Small intestine (tissue), 16 donors: Measurements from ENCODE around the gene SCN8A. TPM values are rescaled to one million over a fixed set of nuclear protein-coding genes. Genes with fewer than 3 reads are reported as not detected.
A peak's percentile ranks its signal among the peaks of the same experiment; 100 is the strongest.
"Not testable (repeated sequence)": the region's sequence is repeated elsewhere in the genome, so short reads cannot be mapped to it uniquely, and the experiment has no call there.

Experiments used
- DNase-seq, 2 donors: peaks; one replicate each; pipeline versions ENCODE4 v3.0.0 to v3.0.0-alpha.2; 2013
- FAIRE-seq: peaks from 2 replicates; lab custom pipeline; 2012; peaks lifted over from hg19 to GRCh38; lab: Jason Lieb, UNC
- H3K27ac ChIP-seq, 3 donors: one replicate each; pipeline ENCODE4 v1.5.1; 2013; ENCODE audit warnings: low read length in 2 of 3, mild to moderate bottlenecking in 2 of 3, control low read depth in 1 of 3, inconsistent platforms in 1 of 3, low read depth in 1 of 3, moderate library complexity in 1 of 3
- H3K27me3 ChIP-seq, 3 donors: one replicate each; pipeline ENCODE4 v1.6.1; 2013; ENCODE audit warnings: low read length in 3 of 3, inconsistent platforms in 1 of 3; ENCODE audit not compliant: control insufficient read depth in 3 of 3, insufficient read depth in 3 of 3
- H3K36me3 ChIP-seq, 3 donors: one replicate each; pipeline ENCODE4 v1.6.1; 2013; ENCODE audit warnings: low read length in 3 of 3, inconsistent platforms in 1 of 3, low read depth in 1 of 3, mild to moderate bottlenecking in 1 of 3, moderate library complexity in 1 of 3; ENCODE audit not compliant: control insufficient read depth in 3 of 3, insufficient read depth in 2 of 3
- H3K4me1 ChIP-seq, 3 donors: one replicate each; pipeline ENCODE4 v1.6.1; 2013; ENCODE audit warnings: low read length in 2 of 3, inconsistent platforms in 1 of 3, low read depth in 1 of 3, mild to moderate bottlenecking in 1 of 3, moderate library complexity in 1 of 3; ENCODE audit not compliant: control insufficient read depth in 3 of 3, insufficient read depth in 2 of 3
- H3K4me3 ChIP-seq, 3 donors: one replicate each; pipeline ENCODE4 v1.5.1; 2013; ENCODE audit warnings: low read length in 3 of 3, control low read depth in 1 of 3, inconsistent platforms in 1 of 3, low read depth in 1 of 3, mild to moderate bottlenecking in 1 of 3, moderate library complexity in 1 of 3
- H3K9me3 ChIP-seq, 2 donors: one replicate each; pipeline ENCODE4 v1.6.1; 2013; ENCODE audit warnings: low read depth in 1 of 2, low read length in 1 of 2; ENCODE audit not compliant: control insufficient read depth in 2 of 2, insufficient read depth in 1 of 2
- WGBS, 3 donors: extraction: QIAGEN DNeasy Blood & Tissue Kit; methylation state at CpG; one replicate each; pipeline ENCODE4 v1.1.7; 2013; 5-methylcytosine and 5-hydroxymethylcytosine counted together
- long read RNA-seq, 10 donors: transcript quantifications; one replicate each; lab custom pipeline, GENCODE V29; 2026
- polyA plus RNA-seq, 4 donors: library from polyadenylated mRNA; stranded (reverse) in 3 of 4; unstranded in 1 of 4; fragments of 200-250 nt in 3 of 4; fragments of 120-200 nt in 1 of 4; gene quantifications; one replicate each; pipeline versions ENCODE4 v1.2.1 to v1.2.3, GENCODE V29; 2013
- donor health status: healthy with polysubstance abuse.
- donor health status: control.
- donor health status: control.
- donor health status: Bipolar disorder and iron deficiency.
- donor health status: healthy.

Gene SCN8A
- 1 to 10 TPM in 1 of 4 donors, under 1 TPM in 1, not detected in 2; 0.19 to 1.2 TPM for polyA plus RNA-seq
- long read RNA-seq, donor 1 = 0 reads
- long read RNA-seq, donor 2 = 0 reads
- long read RNA-seq, donor 3 = 0 reads
- long read RNA-seq, donor 4 = 0 reads
- long read RNA-seq, donor 5 = 0 reads
- long read RNA-seq, donor 6 = 0 reads
- long read RNA-seq, donor 7 = 0 reads
- long read RNA-seq, donor 8 = 0 reads
- long read RNA-seq, donor 9 = 0 reads
- long read RNA-seq, donor 10, partial matches to known transcripts = 0 of 1 reads
- long read RNA-seq, donor 10, other reads (novel, unspliced or antisense) = 0 of 1 reads

GRCh38 chr12:51591016-51591901, at the start of gene SCN8A:
Gene SCN8A, plus strand, starts transcription at chr12:51591233. Its CDS starts 71,585 bp downstream, at chr12:51662818.
- Histone ChIP-seq H3K36me3 (no peaks in the 10 kb centered on the region), H3K4me1 (peaks cover 0 to 4% (median 0%) of the 10 kb centered on the region in 3 donors), H3K27ac (no peak within 1 kb of the TSS), H3K27me3 (peaks cover 0 to 26% (median 8%) of the 10 kb centered on the region in 3 donors), H3K4me3 (peak within 1 kb of the TSS; percentile 50 to 69 (median 63)), H3K9me3 (no peaks in the 10 kb centered on the region)
- 0 to 1% (median 1%) methylated on average over 35 to 91 of the region's 91 CpGs for WGBS, 3 donors
- DNase-seq (peak in 1 of 2 donors; percentile 45), FAIRE-seq (no peak)

GRCh38 chr12:51546097-51546496, 44.9 kb upstream of the SCN8A start:
- FAIRE-seq (no peak), DNase-seq (no peak)
- H3K9me3 ChIP-seq = no peaks in the 10 kb centered on the region

GRCh38 chr12:51547606-51548005, 43.4 kb upstream of the SCN8A start:
- Histone ChIP-seq H3K27ac (no peak overlapping the region), H3K4me1 (no peaks in the 10 kb centered on the region), H3K9me3 (no peaks in the 10 kb centered on the region), H3K4me3 (no peak overlapping the region), H3K27me3 (peaks cover 0 to 10% (median 2%) of the 10 kb centered on the region in 3 donors), H3K36me3 (no peaks in the 10 kb centered on the region)
- no peak for FAIRE-seq
- DNase-seq = no peak
- WGBS, 3 donors = 81 to 85% (median 84%) methylated on average over 6 of the region's 6 CpGs

More at GRCh38 chr12:51546097-51546496, 44.9 kb upstream of the SCN8A start:
- peaks cover 0 to 5% (median 5%) of the 10 kb centered on the region in 3 donors for H3K27me3 ChIP-seq
- no peak overlapping the region for H3K27ac ChIP-seq
- H3K36me3 ChIP-seq = no peaks in the 10 kb centered on the region
- no peaks in the 10 kb centered on the region for H3K4me1 ChIP-seq
- no peak overlapping the region for H3K4me3 ChIP-seq

- no peaks in the 10 kb centered on the region for H3K9me3 ChIP-seq
- no peaks in the 10 kb centered on the region for H3K4me1 ChIP-seq
- no peaks in the 10 kb centered on the region for H3K36me3 ChIP-seq
- no peak for DNase-seq
- WGBS, 3 donors = 33 to 67% (median 41%) methylated on average over 2 of the region's 2 CpGs
- no peak overlapping the region for H3K4me3 ChIP-seq
- H3K27me3 ChIP-seq = peaks cover 0 to 10% (median under 1%) of the 10 kb centered on the region in 3 donors
- FAIRE-seq = no peak
- H3K27ac ChIP-seq = no peak overlapping the region
Observed at GRCh38 chr12:51548241-51548640, 42.8 kb upstream of the SCN8A start.

- Histone ChIP-seq H3K9me3 (no peaks in the 10 kb centered on the region), H3K27ac (no peak overlapping the region), H3K4me3 (no peak overlapping the region), H3K4me1 (no peaks in the 10 kb centered on the region), H3K27me3 (peaks cover 0 to 10% (median 4%) of the 10 kb centered on the region in 3 donors), H3K36me3 (no peaks in the 10 kb centered on the region)
- DNase-seq (no peak), FAIRE-seq (no peak)
- WGBS, 3 donors = 82 to 84% (median 82%) methylated on average over 8 of the region's 8 CpGs
Observed at GRCh38 chr12:51549637-51550036, 41.4 kb upstream of the SCN8A start.

GRCh38 chr12:51568271-51569032, 22.6 kb upstream of the SCN8A start:
- not testable (repeated sequence) for FAIRE-seq, H3K27ac ChIP-seq, H3K4me1 ChIP-seq, H3K27me3 ChIP-seq, DNase-seq, H3K36me3 ChIP-seq, H3K4me3 ChIP-seq, H3K9me3 ChIP-seq
- WGBS, 3 donors = 49 to 83% (median 82%) methylated on average over 11 to 15 of the region's 28 CpGs

- H3K27ac ChIP-seq = no peak overlapping the region
- H3K36me3 ChIP-seq = no peaks in the 10 kb centered on the region
- peaks cover 0 to 2% of the 10 kb centered on the region in 2 donors for H3K9me3 ChIP-seq
- WGBS, 3 donors = 81 to 90% (median 84%) methylated on average over 6 of the region's 6 CpGs
- no peak overlapping the region for H3K4me3 ChIP-seq
- H3K27me3 ChIP-seq = peaks cover 0 to 3% (median 0%) of the 10 kb centered on the region in 3 donors
- H3K4me1 ChIP-seq = no peaks in the 10 kb centered on the region
- DNase-seq = no peak
- no peak for FAIRE-seq
Observed at GRCh38 chr12:51579321-51579850, 11.6 kb upstream of the SCN8A start.

- no peak for DNase-seq
- WGBS, 3 donors = 74 to 83% (median 82%) methylated on average over 5 of the region's 5 CpGs
- Histone ChIP-seq H3K27me3 (peaks cover 0 to 28% (median 6%) of the 10 kb centered on the region in 3 donors), H3K4me3 (no peak overlapping the region), H3K27ac (no peak overlapping the region), H3K36me3 (no peaks in the 10 kb centered on the region), H3K9me3 (no peaks in the 10 kb centered on the region), H3K4me1 (peaks cover 0 to 4% (median 0%) of the 10 kb centered on the region in 3 donors)
- FAIRE-seq = no peak
Observed at GRCh38 chr12:51589060-51589459, 2.0 kb upstream of the SCN8A start.
